Neural cell (in vitro differentiated cells): Measurements from ENCODE around the gene R3HDM4.
"Not testable (repeated sequence)": the region's sequence is repeated elsewhere in the genome, so short reads cannot be mapped to it uniquely, and the experiment has no call there.

Source experiments
- EP300 ChIP-seq: fragments of 450-650 bp; conservative IDR thresholded peaks from 2 replicates; pipeline ENCODE4 v1.6.1; 2014; ENCODE audit warnings: antibody characterized with exemption, mild to moderate bottlenecking, moderate library complexity; ENCODE audit not compliant: poor library complexity, severe bottlenecking
- EZH2 ChIP-seq: fragments of 200-600, 300-800 bp; shearing (Covaris generic), sonication (generic); IDR thresholded peaks from 2 replicates; pipeline ENCODE4 v1.6.1; 2014; ENCODE audit warnings: antibody characterized with exemption, low read length, borderline replicate concordance, mild to moderate bottlenecking; ENCODE audit not compliant: insufficient read depth, poor library complexity, severe bottlenecking
- MXI1 ChIP-seq: fragments of 450-650 bp; conservative IDR thresholded peaks from 2 replicates; pipeline ENCODE4 v1.6.1; 2014; ENCODE audit warnings: antibody characterized with exemption, mild to moderate bottlenecking; ENCODE audit not compliant: poor library complexity, severe bottlenecking
- POLR2AphosphoS5 ChIP-seq: IDR thresholded peaks from 2 replicates; pipeline ENCODE4 v1.6.1; 2012
- TAF1 ChIP-seq: IDR thresholded peaks from 2 replicates; pipeline ENCODE4 v1.6.1; 2012; ENCODE audit warnings: low read depth
- TF ChIP-seq, protein P1 (sequence below): fragments of 450-650 bp; IDR thresholded peaks from 2 replicates; pipeline ENCODE4 v1.5.1; 2014; ENCODE audit warnings: antibody characterized with exemption, mild to moderate bottlenecking, moderate library complexity; ENCODE audit not compliant: poor library complexity, severe bottlenecking

DNA sequence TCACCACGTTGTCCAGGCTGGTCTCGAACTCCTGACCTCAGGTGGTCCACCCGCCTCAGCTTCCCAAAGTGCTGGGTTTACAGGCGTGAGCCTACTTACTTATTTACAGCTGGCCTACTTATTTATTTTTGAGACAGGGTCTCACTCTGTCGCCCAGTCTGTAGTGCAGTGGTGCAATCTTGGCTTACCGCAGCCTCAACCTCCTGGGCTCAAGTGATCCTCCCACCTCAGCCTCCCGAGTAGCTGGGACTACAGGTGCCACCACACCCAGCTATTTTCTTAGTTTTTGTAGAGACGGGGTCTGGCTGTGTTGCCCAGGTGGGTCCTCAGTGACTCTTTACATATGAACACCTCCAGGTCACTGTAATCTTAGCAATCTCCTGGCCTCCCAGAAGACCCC lies 63.8 kb downstream of the R3HDM4 start:
- not testable (repeated sequence) for TF ChIP-seq TAF1, EP300, POLR2AphosphoS5, MXI1, EZH2
- TF ChIP-seq, protein P1, sequence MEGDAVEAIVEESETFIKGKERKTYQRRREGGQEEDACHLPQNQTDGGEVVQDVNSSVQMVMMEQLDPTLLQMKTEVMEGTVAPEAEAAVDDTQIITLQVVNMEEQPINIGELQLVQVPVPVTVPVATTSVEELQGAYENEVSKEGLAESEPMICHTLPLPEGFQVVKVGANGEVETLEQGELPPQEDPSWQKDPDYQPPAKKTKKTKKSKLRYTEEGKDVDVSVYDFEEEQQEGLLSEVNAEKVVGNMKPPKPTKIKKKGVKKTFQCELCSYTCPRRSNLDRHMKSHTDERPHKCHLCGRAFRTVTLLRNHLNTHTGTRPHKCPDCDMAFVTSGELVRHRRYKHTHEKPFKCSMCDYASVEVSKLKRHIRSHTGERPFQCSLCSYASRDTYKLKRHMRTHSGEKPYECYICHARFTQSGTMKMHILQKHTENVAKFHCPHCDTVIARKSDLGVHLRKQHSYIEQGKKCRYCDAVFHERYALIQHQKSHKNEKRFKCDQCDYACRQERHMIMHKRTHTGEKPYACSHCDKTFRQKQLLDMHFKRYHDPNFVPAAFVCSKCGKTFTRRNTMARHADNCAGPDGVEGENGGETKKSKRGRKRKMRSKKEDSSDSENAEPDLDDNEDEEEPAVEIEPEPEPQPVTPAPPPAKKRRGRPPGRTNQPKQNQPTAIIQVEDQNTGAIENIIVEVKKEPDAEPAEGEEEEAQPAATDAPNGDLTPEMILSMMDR, result not testable (repeated sequence)
